GM19468 (cell line): ENCODE measurements around the gene C1orf198.
"Not testable (repeated sequence)": the region's sequence is repeated elsewhere in the genome, so short reads cannot be mapped to it uniquely, and the experiment has no call there.

Experiments used
- ATAC-seq: cut with Tn5 transposase; IDR thresholded peaks from one replicate; pipeline ENCODE4 v1.9.1; 2021; ENCODE audit warnings: mild to moderate bottlenecking, moderate library complexity, moderate number of reproducible peaks; ENCODE audit not compliant: unreplicated experiment; ENCODE audit errors: extremely low read depth

Gene C1orf198

DNA sequence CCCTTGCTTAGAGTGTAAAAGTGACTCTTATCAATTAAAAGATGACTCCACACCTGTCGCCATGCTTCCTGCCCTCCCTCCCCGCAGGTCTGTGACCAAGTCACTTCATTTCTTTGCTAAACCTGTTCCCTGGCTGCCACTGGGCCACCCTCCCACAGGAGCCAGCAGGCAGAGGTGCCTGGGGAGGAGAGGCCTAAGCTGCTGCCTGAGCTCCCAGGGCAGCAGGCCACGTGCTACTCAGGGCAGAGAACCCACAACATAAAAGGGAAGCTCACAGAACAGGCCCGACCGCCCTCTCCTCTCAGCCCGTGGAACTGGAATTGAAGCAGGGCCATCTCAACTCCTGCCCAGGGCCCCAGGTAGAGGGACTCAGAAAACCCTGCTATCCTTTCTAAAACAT is 4.9 kb downstream of the C1orf198 start:
- ATAC-seq = no peak

- no peak for ATAC-seq
Measured at GRCh38 chr1:230861970-230862595, 6.2 kb downstream of the C1orf198 start.

GRCh38 chr1:230861489-230861888 is 6.8 kb downstream of the C1orf198 start:
- no peak for ATAC-seq

DNA sequence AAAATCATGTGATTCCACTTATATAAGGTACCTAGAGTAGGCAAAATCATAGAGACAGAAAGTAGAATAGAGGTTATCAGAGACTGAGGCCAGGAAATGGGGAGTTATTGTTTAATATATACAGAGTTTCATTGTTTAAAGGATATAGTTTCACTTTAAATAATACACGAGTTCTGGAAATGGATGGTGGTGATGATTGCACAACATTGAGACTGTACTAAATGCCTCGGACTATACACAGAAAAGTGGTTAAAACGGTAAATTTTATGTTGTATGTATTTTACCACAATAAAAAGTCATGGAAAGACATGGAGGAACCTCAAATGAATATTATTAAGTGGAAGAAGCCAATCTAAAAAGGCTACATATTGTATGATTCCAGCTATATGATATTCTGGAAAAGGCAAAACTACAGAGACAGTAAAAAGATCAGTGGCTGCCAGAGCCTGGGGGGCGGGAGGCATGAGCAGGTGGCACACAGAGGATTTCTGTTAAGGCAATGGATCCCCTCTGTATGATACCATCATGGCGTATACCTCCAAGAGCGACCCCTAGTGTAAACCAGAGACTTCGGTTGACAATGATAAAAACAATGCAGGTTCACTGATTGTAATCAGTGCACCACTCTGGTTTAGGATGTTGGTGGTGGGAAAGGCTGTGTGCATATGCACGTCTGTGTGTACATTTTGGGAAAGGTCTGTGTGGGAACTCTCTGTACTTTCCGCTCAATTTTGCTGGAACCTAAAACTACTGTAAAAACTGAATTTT is 7.5 kb downstream of the C1orf198 start:
- ATAC-seq = no peak

DNA sequence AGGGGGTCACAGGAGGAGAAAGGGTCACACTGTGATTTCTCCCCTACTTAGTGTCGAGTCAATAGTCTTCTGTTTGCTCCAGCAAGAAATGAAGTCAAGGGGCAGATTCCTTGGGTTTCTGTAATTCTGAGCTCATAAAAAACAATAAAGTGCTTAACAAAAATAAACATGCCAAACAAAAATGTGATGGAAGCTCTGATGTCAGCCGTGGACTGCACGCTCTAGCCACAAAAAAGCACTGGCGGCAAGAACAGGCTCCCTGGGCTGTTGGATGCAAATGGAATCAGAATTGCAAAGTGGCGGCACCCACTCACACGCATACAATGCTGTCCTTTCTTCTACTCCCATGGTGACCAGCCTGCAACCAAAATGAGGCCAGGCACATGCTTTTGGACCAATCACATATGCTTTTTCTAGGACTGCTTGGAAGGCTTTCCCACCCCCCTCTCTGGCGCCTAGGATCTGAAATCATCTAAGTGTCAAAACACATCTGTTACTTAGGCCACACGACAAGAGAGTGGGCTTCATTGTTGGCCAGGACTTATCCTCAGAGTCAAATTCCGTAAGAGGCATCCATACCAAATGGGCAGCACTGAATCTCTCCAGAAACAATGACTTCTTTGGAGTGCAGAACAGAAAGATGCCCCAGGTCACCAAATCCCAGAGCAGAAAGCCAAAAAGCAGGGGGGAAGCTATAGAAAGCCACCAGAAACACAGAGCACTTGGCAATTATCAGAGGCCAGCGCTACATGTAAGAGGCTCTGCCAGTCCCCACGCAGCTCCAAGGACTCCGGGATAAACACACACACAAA is 9.2 kb downstream of the C1orf198 start:
- no peak for ATAC-seq

DNA sequence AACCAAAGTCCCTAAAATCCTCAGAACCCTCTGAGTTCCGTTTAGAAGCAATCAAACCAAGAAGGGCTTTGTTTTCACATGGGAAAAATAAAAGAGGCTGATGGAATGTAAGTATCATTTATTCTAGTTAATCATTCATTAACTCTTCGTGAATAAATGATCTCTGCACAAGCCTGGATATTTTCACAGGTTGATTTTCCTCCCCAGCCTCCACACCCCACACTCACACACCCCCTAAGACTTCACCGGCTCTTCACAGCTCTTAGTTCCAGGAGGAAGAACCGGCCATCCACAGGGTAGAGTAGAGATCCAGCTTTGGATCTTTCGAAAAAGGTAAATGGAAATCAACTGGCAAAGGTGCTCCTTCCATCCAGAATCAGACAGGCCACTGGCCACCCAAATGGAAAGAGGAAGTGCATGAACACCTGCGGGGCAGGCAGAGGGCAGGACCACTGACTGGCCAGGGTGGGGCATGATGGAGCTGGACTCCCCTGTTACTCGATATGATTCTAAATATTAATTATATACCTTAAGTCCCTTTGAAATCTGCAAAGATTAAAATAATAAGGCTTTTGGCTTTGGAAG is 10.0 kb downstream of the C1orf198 start:
- no peak for ATAC-seq

DNA sequence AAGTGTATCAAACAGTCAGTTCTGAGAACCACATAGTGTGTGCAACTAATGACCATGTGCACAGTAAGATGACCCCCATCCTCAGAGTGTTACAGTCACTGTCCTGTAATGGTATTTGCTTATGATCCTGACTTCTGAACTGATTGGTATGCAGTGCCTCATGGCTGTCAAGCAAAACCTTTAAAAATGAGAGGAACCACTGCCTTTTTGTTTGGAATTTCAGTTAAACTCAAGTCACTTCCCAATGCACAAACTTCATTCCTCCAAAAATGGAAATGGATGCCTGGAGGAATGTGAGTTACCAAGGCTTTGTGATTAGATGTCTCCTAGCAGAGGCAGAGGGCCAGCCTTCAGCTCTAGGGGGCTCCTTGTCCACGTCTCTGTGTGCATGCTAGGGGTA is 10.5 kb downstream of the C1orf198 start:
- ATAC-seq = no peak

DNA sequence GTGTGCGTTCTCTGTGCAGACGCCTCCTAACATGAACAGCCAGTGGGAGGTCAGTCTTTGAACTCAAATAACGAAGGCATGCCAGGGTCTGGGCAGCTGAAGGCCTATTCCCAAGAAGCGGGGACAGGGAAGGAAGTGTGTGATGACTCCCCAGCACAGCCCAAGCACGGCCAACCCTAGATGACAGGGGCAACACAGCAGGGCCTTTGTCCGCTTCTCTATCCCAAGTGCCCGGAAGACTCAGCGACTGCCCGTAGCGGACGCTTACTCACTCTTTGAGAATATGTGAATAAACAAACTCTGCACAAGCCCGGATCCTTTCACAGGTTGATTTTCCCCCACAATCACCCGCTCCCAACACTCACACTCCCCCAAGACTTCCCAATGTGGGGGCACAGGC is 11.2 kb downstream of the C1orf198 start:
- no peak for ATAC-seq

- no peak for ATAC-seq
Measured at GRCh38 chr1:230855886-230856285, 12.4 kb downstream of the C1orf198 start.

GRCh38 chr1:230854423-230854822 is 13.9 kb downstream of the C1orf198 start:
- ATAC-seq = no peak

- ATAC-seq = no peak
Measured at GRCh38 chr1:230853731-230854130, 14.6 kb downstream of the C1orf198 start.

DNA sequence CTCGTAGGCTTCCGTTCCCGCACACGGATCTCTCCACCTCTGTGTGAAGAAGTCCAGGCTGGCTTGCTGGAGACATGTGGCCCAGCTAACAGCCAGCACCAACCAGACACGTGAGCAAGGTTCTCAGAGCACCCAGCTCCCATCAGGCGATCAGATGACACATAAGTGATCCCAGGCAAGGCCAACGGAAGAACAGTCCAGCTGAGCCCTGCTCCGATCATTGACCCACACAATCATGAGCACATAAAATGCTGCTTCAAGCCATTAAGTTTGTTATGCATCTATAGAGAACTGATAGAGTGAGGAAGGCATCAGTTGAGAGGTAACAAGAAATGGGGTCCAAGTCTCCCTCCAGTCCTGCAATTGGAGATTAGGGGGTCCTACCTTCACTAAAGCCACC is 15.4 kb downstream of the C1orf198 start:
- ATAC-seq = no peak

GRCh38 chr1:230851291-230851691 is 17.0 kb downstream of the C1orf198 start:
- ATAC-seq = no peak

- ATAC-seq = no peak
Measured at GRCh38 chr1:230850547-230850946, 17.8 kb downstream of the C1orf198 start.

GRCh38 chr1:230849451-230850224 is 18.7 kb downstream of the C1orf198 start:
- no peak for ATAC-seq

GRCh38 chr1:230848235-230848634 is 20.1 kb downstream of the C1orf198 start:
- ATAC-seq = no peak

GRCh38 chr1:230845184-230845583 is 23.1 kb downstream of the C1orf198 start:
- ATAC-seq = not testable (repeated sequence)

- no peak for ATAC-seq
Measured at GRCh38 chr1:230844561-230844960, 23.8 kb downstream of the C1orf198 start.

- no peak for ATAC-seq
Measured at GRCh38 chr1:230843503-230844309, 24.6 kb downstream of the C1orf198 start.
